ENCODE measurements around the gene IFITM10.

- no peak for TF ChIP-seq POLR2A (IDR thresholded peaks at IDR 0.05; ENCODE audit: low read length)
- TF ChIP-seq GATA1 (IDR thresholded peaks at IDR 0.05; ENCODE audit: low read depth, low read length): no peak
These were observed 28.8 kb upstream of the IFITM10 start for GRCh38 chr11:1779034-1779805.
